ENCODE measurements around the gene MYRFL. TPM values are rescaled to one million over a fixed set of nuclear protein-coding genes. Genes with fewer than 3 reads are reported as not detected.
"Not testable (repeated sequence)": the region's sequence is repeated elsewhere in the genome, so short reads cannot be mapped to it uniquely, and the experiment has no call there.

The MYRFL gene
- total RNA-seq, 4 donors from 2014 or later: 1.5 TPM; not detected in 3

GRCh38 chr12:69987579-69988091 is 162.6 kb downstream of the MYRFL start:
- intact Hi-C loops (cut with DNase I; ENCODE audit: low total_unique reads): no loop called here
- H3K27ac ChIP-seq: peak overlapping the region; percentile 62 to 69

GRCh38 chr12:69988481-69989321 is 163.7 kb downstream of the MYRFL start:
- no peak overlapping the region for H3K4me3 ChIP-seq
- TF ChIP-seq CTCF (IDR thresholded peaks at IDR 0.05) (no peak), POLR2A (IDR thresholded peaks at IDR 0.05) (no peak)
- no peaks in the 10 kb centered on the region for H3K36me3 ChIP-seq
- intact Hi-C loops (cut with DNase I; ENCODE audit: low total_unique reads): no loop called here
- no peak for DNase-seq
- peaks cover 4 to 10% of the 10 kb centered on the region in 2 donors for H3K4me1 ChIP-seq
- H3K27ac ChIP-seq: peak overlapping the region; percentile 62 to 69
- H3K9me3 ChIP-seq: no peaks in the 10 kb centered on the region
- H3K27me3 ChIP-seq: no peaks in the 10 kb centered on the region

More at GRCh38 chr12:69987579-69988091, 162.6 kb downstream of the MYRFL start:
- Histone ChIP-seq H3K4me3 (no peak overlapping the region), H3K9me3 (no peaks in the 10 kb centered on the region), H3K4me1 (peaks cover 4 to 10% of the 10 kb centered on the region in 2 donors), H3K36me3 (no peaks in the 10 kb centered on the region), H3K27me3 (no peaks in the 10 kb centered on the region)
- no peak for TF ChIP-seq CTCF (IDR thresholded peaks at IDR 0.05)
- TF ChIP-seq POLR2A (IDR thresholded peaks at IDR 0.05): no peak
- DNase-seq: peak in 1 of 2 donors; percentile 33

- Histone ChIP-seq H3K27me3 (no peaks in the 10 kb centered on the region), H3K4me1 (peaks cover 4 to 10% of the 10 kb centered on the region in 2 donors), H3K36me3 (no peaks in the 10 kb centered on the region), H3K27ac (no peak overlapping the region), H3K4me3 (no peak overlapping the region), H3K9me3 (no peaks in the 10 kb centered on the region)
- DNase-seq: no peak
- TF ChIP-seq CTCF (IDR thresholded peaks at IDR 0.05) (no peak), POLR2A (IDR thresholded peaks at IDR 0.05) (no peak)
- intact Hi-C loops (cut with DNase I; ENCODE audit: low total_unique reads): no loop called here
Measured at GRCh38 chr12:69991690-69992288, 166.8 kb downstream of the MYRFL start.

GRCh38 chr12:69993433-69993832 is 168.4 kb downstream of the MYRFL start:
- DNase-seq: no peak
- H3K9me3 ChIP-seq: no peaks in the 10 kb centered on the region
- TF ChIP-seq POLR2A (IDR thresholded peaks at IDR 0.05) (no peak), CTCF (IDR thresholded peaks at IDR 0.05) (no peak)
- no peaks in the 10 kb centered on the region for H3K4me1 ChIP-seq
- intact Hi-C loops (cut with DNase I; ENCODE audit: low total_unique reads): no loop called here
- no peaks in the 10 kb centered on the region for H3K36me3 ChIP-seq
- H3K27ac ChIP-seq: no peak overlapping the region
- H3K27me3 ChIP-seq: no peaks in the 10 kb centered on the region
- H3K4me3 ChIP-seq: no peak overlapping the region

- H3K27ac ChIP-seq; H3K27me3 ChIP-seq; H3K9me3 ChIP-seq; intact Hi-C loops (cut with DNase I; ENCODE audit: low total_unique reads); H3K4me1 ChIP-seq; DNase-seq; H3K4me3 ChIP-seq; H3K36me3 ChIP-seq: not testable (repeated sequence)
Measured at GRCh38 chr12:69994086-69994485, 169.1 kb downstream of the MYRFL start.
